ENCODE results near the gene BYSL. TPM values are rescaled to one million over a fixed set of nuclear protein-coding genes. Genes with fewer than 3 reads are reported as not detected.

BYSL gene
- total RNA-seq, 2 experiments from 2014 or later = 36.1 to 54.5 TPM

DNA sequence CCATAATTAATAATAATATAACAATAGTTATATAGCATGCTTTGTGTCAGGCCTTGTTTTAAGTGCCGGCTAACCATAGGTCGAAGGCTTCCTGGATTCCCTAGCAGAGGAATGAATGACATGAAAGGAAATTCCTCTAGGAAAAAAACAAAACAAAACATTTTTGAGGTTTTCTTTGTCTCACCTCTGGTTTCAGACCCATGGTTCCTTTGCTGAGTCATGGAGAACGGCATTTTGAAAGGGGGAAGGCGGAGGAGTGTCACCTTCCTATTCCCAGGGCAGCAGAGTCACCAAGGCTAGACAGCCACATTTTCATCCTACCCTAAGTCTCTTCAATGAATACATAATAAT is 45.6 kb downstream of the BYSL start:
- H3K36me3 ChIP-seq (ENCODE audit: insufficient read depth, low read length) = no peaks in the 10 kb centered on the region
- no peak overlapping the region for H3K27ac ChIP-seq (ENCODE audit: low read depth, low read length, poor library complexity, severe bottlenecking)
- H2AFZ ChIP-seq (ENCODE audit: low read length) = no peak overlapping the region
- no peaks in the 10 kb centered on the region for H3K9me2 ChIP-seq (ENCODE audit: insufficient read depth, low read length)
- peaks cover 9% of the 10 kb centered on the region for H3K4me1 ChIP-seq (ENCODE audit: insufficient read depth, low read length, poor library complexity, severe bottlenecking)
- H3K9me3 ChIP-seq (ENCODE audit: low read length) = no peaks in the 10 kb centered on the region
- DNase-seq (ENCODE audit: low spot score) = no peak
- H3K4me3 ChIP-seq (ENCODE audit: low read depth, low read length, poor library complexity, severe bottlenecking) = no peak overlapping the region
- ChIA-PET CTCF (ENCODE audit: unreplicated experiment) (no interaction called here), POLR2A (interaction anchor here (0.7 to 2.3 kb wide), 2 partner anchors 9 to 23 kb away, joined by 3 to 6 read pairs; no protein-coding TSS in a partner anchor)
- no TSS peak for BruUV-seq (replicated peaks)
- H3K79me2 ChIP-seq (ENCODE audit: insufficient read depth, low read depth, low read length) = no peaks in the 10 kb centered on the region
- no peaks in the 10 kb centered on the region for H4K20me1 ChIP-seq (ENCODE audit: insufficient read depth, low read length)
- no peak overlapping the region for H3K4me2 ChIP-seq (ENCODE audit: low read length)
- intact Hi-C loops (cut with micrococcal nuclease; ENCODE audit: unreplicated experiment) = no loop called here
- TF ChIP-seq EZH2phosphoT487 (IDR thresholded peaks at IDR 0.05; ENCODE audit: borderline replicate concordance, low read depth, low read length) = no peak
- TF ChIP-seq, protein P1, sequence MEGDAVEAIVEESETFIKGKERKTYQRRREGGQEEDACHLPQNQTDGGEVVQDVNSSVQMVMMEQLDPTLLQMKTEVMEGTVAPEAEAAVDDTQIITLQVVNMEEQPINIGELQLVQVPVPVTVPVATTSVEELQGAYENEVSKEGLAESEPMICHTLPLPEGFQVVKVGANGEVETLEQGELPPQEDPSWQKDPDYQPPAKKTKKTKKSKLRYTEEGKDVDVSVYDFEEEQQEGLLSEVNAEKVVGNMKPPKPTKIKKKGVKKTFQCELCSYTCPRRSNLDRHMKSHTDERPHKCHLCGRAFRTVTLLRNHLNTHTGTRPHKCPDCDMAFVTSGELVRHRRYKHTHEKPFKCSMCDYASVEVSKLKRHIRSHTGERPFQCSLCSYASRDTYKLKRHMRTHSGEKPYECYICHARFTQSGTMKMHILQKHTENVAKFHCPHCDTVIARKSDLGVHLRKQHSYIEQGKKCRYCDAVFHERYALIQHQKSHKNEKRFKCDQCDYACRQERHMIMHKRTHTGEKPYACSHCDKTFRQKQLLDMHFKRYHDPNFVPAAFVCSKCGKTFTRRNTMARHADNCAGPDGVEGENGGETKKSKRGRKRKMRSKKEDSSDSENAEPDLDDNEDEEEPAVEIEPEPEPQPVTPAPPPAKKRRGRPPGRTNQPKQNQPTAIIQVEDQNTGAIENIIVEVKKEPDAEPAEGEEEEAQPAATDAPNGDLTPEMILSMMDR (conservative IDR thresholded peaks at IDR 0.05; ENCODE audit: low read length) = no peak

DNA sequence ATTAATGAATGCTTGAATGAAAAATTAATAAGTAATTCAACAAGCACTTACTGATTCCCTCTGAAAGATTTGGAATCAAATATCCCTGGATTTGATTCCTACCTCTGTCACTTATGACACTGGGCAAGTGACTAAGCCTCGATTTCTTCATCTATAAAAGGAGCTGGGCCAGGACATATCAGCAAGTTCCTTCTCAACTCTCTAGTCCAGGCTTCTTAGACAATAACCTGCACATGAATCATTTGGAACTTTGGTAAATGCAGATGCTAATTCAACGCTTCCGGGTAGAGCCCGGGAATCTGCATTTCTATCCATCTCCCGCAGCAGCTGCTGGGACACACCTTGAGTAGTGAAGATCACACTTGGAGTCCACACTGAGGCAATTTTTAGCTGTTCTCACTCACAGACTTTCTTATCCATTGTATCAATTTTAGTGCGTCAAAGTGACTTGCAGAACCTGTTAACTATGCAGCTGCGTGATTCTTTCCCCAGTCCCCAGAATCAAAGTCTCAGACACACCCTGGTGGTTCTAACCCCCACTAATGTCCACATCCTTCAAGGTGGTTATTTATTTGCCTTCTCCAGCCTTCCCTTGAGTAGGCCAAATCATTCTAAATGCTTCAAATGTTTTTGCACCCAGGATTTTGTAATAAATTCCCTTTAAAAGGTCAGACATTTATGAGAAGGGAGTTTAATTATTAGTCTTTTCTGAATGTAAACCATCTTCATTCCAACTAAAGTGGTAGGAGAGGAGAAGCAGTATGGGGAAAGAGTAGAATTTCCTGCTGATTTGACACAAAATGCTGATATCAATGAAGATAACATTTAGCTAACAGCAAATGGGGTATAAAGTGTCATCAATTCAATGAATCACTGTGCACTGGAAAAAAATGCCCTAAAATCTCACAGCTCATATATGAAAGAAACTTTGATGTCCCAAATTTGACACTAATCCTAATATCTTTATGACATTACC is 46.3 kb downstream of the BYSL start:
- Histone ChIP-seq H3K36me3 (ENCODE audit: insufficient read depth, low read length) (no peaks in the 10 kb centered on the region), H3K9me2 (ENCODE audit: insufficient read depth, low read length) (no peaks in the 10 kb centered on the region), H4K20me1 (ENCODE audit: insufficient read depth, low read length) (no peaks in the 10 kb centered on the region), H2AFZ (ENCODE audit: low read length) (no peak overlapping the region), H3K9me3 (ENCODE audit: low read length) (no peaks in the 10 kb centered on the region), H3K27ac (ENCODE audit: low read depth, low read length, poor library complexity, severe bottlenecking) (no peak overlapping the region), H3K4me1 (ENCODE audit: insufficient read depth, low read length, poor library complexity, severe bottlenecking) (peaks cover 9% of the 10 kb centered on the region), H3K4me3 (ENCODE audit: low read depth, low read length, poor library complexity, severe bottlenecking) (no peak overlapping the region), H3K4me2 (ENCODE audit: low read length) (no peak overlapping the region), H3K79me2 (ENCODE audit: insufficient read depth, low read depth, low read length) (no peaks in the 10 kb centered on the region)
- POLR2A ChIA-PET = interaction anchor here (0.5 to 2.3 kb wide), 6 partner anchors 8 to 213 kb away, joined by 3 to 6 read pairs (median 4); no protein-coding TSS in a partner anchor
- no TSS peak for BruUV-seq (replicated peaks)
- intact Hi-C loops (cut with micrococcal nuclease; ENCODE audit: unreplicated experiment) = no loop called here
- no peak for TF ChIP-seq EZH2phosphoT487 (IDR thresholded peaks at IDR 0.05; ENCODE audit: borderline replicate concordance, low read depth, low read length)
- TF ChIP-seq, protein P1 (conservative IDR thresholded peaks at IDR 0.05; ENCODE audit: low read length) = no peak
- no peak for DNase-seq (ENCODE audit: low spot score)
- CTCF ChIA-PET (ENCODE audit: unreplicated experiment) = interaction anchor here (1.0 kb wide), 1 partner anchor 44 kb away, joined by 3 read pairs; no protein-coding TSS in a partner anchor
